HCT116 (cell line): Measurements from ENCODE around the gene ZEB2.

Source experiments
- CEBPB ChIP-seq: IDR thresholded peaks from 2 replicates; pipeline ENCODE4 v1.6.1; 2012; ENCODE audit warnings: low read depth
- CTCF ChIP-seq, 3 experiments: fragments of 200-600 bp in 1 of 3; sonication (generic) in 1 of 3; IDR thresholded peaks in 2 of 3; conservative IDR thresholded peaks in 1 of 3; 2 replicates each; pipeline ENCODE4 v1.5.1; 2012 to 2017; ENCODE audit warnings: low read depth in 2 of 3, low read length in 2 of 3, antibody characterized with exemption in 1 of 3, borderline replicate concordance in 1 of 3, control low read depth in 1 of 3, mild to moderate bottlenecking in 1 of 3, mixed read lengths in 1 of 3, mixed run types in 1 of 3, moderate library complexity in 1 of 3; ENCODE audit not compliant: insufficient read depth in 1 of 3
- EZH2 ChIP-seq: fragments of 200-600 bp; sonication (generic); IDR thresholded peaks from 2 replicates; pipeline ENCODE4 v1.6.1; 2017; ENCODE audit warnings: antibody characterized with exemption, mixed run types
- EZH2phosphoT487 ChIP-seq: fragments of 200-600 bp; IDR thresholded peaks from 2 replicates; pipeline ENCODE4 v1.6.1; 2018; ENCODE audit warnings: antibody characterized with exemption, borderline replicate concordance
- RAD21 ChIP-seq: IDR thresholded peaks from 2 replicates; pipeline ENCODE4 v1.6.1; 2012; ENCODE audit warnings: low read depth, mild to moderate bottlenecking
- SRF ChIP-seq: IDR thresholded peaks from 2 replicates; pipeline ENCODE4 v1.6.1; 2012; ENCODE audit warnings: low read depth
- TCF7L2 ChIP-seq: IDR thresholded peaks from 2 replicates; pipeline ENCODE4 v1.7.0; 2011; ENCODE audit warnings: borderline replicate concordance, inconsistent platforms; ENCODE audit not compliant: insufficient read depth, insufficient read length; ENCODE audit errors: extremely low read depth
- ZNF274 ChIP-seq: fragments of 200-500 bp; sonication (Bioruptor generic); IDR thresholded peaks from 2 replicates; pipeline ENCODE4 v1.6.1; 2014; ENCODE audit warnings: mild to moderate bottlenecking, low read depth, low read length, inconsistent platforms

GRCh38 chr2:144454466-144455287 is 65.2 kb downstream of the ZEB2 start:
- TF ChIP-seq CTCF (IDR thresholded peaks at IDR 0.05 in 2 of 3, conservative IDR thresholded peaks at IDR 0.05 in 1 of 3; ENCODE audit: borderline replicate concordance in 1 of 3, insufficient read depth in 1 of 3, low read depth in 2 of 3, low read length in 2 of 3): no peak
- no peak for TF ChIP-seq CEBPB
- no peak for TF ChIP-seq ZNF274
- TF ChIP-seq RAD21: no peak
- TF ChIP-seq SRF: no peak
- TF ChIP-seq TCF7L2: no peak
- TF ChIP-seq EZH2: no peak
- TF ChIP-seq EZH2phosphoT487: no peak
